GM20431 (cell line): Measurements from ENCODE around the gene SLC8A1.

ENCODE experiments used
- in situ Hi-C: fragments of 300-500 bp; cut with MseI, MboI; formaldehyde crosslinking; loops from one replicate; pipeline ENCODE4 v1.15.0; 2020; ENCODE audit warnings: low sequenced_read_pairs; ENCODE audit not compliant: unreplicated experiment

The SLC8A1 gene

GRCh38 chr2:40324656-40325055 is 127.2 kb downstream of the SLC8A1 start:
- in situ Hi-C loops = no loop called here

- in situ Hi-C loops = no loop called here
Observed at GRCh38 chr2:40321822-40322221, 130.1 kb downstream of the SLC8A1 start.

- in situ Hi-C loops = no loop called here
Observed at GRCh38 chr2:40321016-40321623, 130.8 kb downstream of the SLC8A1 start.

GRCh38 chr2:40318921-40319320 is 133.0 kb downstream of the SLC8A1 start:
- in situ Hi-C loops = no loop called here

- in situ Hi-C loops = no loop called here
Observed at GRCh38 chr2:40317761-40318160, 134.1 kb downstream of the SLC8A1 start.

- in situ Hi-C loops = no loop called here
Observed at GRCh38 chr2:40317046-40317445, 134.8 kb downstream of the SLC8A1 start.

GRCh38 chr2:40316620-40317019 is 135.3 kb downstream of the SLC8A1 start:
- in situ Hi-C loops = no loop called here

- in situ Hi-C loops = no loop called here
Observed at GRCh38 chr2:40315683-40316082, 136.2 kb downstream of the SLC8A1 start.

GRCh38 chr2:40311026-40311425 is 140.9 kb downstream of the SLC8A1 start:
- in situ Hi-C loops = no loop called here

- in situ Hi-C loops = no loop called here
Observed at GRCh38 chr2:40310303-40310702, 141.6 kb downstream of the SLC8A1 start.

- in situ Hi-C loops = no loop called here
Observed at GRCh38 chr2:40304340-40304739, 147.6 kb downstream of the SLC8A1 start.

GRCh38 chr2:40303746-40304145 is 148.1 kb downstream of the SLC8A1 start:
- in situ Hi-C loops = no loop called here

GRCh38 chr2:40302751-40303325 is 149.1 kb downstream of the SLC8A1 start:
- in situ Hi-C loops = no loop called here

- in situ Hi-C loops = no loop called here
Observed at GRCh38 chr2:40300391-40300790, 151.5 kb downstream of the SLC8A1 start.

- in situ Hi-C loops = no loop called here
Observed at GRCh38 chr2:40299781-40300180, 152.1 kb downstream of the SLC8A1 start.

- in situ Hi-C loops = no loop called here
Observed at GRCh38 chr2:40299173-40299572, 152.7 kb downstream of the SLC8A1 start.

GRCh38 chr2:40298026-40298425 is 153.9 kb downstream of the SLC8A1 start:
- in situ Hi-C loops = no loop called here

- in situ Hi-C loops = no loop called here
Observed at GRCh38 chr2:40292291-40292690, 159.6 kb downstream of the SLC8A1 start.

- in situ Hi-C loops = no loop called here
Observed at GRCh38 chr2:40289771-40290404, 162.0 kb downstream of the SLC8A1 start.

GRCh38 chr2:40287773-40288172 is 164.1 kb downstream of the SLC8A1 start:
- in situ Hi-C loops = no loop called here

GRCh38 chr2:40287195-40287594 is 164.7 kb downstream of the SLC8A1 start:
- in situ Hi-C loops = no loop called here

GRCh38 chr2:40286721-40287120 is 165.2 kb downstream of the SLC8A1 start:
- in situ Hi-C loops = no loop called here
